ENCODE data around the gene SOHLH1. TPM values are rescaled to one million over a fixed set of nuclear protein-coding genes. Genes with fewer than 3 reads are reported as not detected.
A peak's percentile ranks its signal among the peaks of the same experiment; 100 is the strongest.

SOHLH1 gene
- total and polyA plus RNA-seq, 2 experiments from 2014 or later, result not detected

DNA sequence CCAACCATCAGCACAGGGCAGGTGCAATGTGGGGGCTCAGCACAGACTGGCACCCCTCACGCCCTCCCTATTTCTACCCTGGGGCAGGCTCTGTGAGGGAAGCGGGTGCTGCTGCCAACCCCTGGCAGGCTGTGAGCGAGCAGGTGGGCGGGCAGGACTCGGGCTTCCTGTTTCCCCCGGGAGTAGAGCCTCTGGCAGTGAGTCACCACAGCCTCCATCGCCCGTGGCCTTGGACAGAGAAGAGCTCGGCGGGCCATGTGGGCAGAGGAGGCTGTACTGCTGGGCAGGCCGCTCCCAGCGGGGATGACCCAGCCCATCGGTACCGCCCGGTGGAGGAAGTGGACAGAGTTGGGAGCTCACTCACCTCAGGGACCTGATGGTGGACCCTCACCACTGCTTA, 19.3 kb upstream of the SOHLH1 start:
- Histone ChIP-seq H3K4me3 (no peak overlapping the region), H3K27me3 (peaks cover 47% of the 10 kb centered on the region), H3K36me3 (no peaks in the 10 kb centered on the region), H3K9me3 (ENCODE audit: low read depth) (no peaks in the 10 kb centered on the region), H3K4me1 (ENCODE audit: low read depth) (no peaks in the 10 kb centered on the region), H3K27ac (no peak overlapping the region)
- DNase-seq (ENCODE audit: low read depth in 1 of 2, low spot score in 1 of 2), result peak in 1 of 2 donors; percentile 40
- TF ChIP-seq, protein P1, sequence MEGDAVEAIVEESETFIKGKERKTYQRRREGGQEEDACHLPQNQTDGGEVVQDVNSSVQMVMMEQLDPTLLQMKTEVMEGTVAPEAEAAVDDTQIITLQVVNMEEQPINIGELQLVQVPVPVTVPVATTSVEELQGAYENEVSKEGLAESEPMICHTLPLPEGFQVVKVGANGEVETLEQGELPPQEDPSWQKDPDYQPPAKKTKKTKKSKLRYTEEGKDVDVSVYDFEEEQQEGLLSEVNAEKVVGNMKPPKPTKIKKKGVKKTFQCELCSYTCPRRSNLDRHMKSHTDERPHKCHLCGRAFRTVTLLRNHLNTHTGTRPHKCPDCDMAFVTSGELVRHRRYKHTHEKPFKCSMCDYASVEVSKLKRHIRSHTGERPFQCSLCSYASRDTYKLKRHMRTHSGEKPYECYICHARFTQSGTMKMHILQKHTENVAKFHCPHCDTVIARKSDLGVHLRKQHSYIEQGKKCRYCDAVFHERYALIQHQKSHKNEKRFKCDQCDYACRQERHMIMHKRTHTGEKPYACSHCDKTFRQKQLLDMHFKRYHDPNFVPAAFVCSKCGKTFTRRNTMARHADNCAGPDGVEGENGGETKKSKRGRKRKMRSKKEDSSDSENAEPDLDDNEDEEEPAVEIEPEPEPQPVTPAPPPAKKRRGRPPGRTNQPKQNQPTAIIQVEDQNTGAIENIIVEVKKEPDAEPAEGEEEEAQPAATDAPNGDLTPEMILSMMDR (IDR thresholded peaks at IDR 0.05; ENCODE audit: low read depth, low read length), result no peak

DNA sequence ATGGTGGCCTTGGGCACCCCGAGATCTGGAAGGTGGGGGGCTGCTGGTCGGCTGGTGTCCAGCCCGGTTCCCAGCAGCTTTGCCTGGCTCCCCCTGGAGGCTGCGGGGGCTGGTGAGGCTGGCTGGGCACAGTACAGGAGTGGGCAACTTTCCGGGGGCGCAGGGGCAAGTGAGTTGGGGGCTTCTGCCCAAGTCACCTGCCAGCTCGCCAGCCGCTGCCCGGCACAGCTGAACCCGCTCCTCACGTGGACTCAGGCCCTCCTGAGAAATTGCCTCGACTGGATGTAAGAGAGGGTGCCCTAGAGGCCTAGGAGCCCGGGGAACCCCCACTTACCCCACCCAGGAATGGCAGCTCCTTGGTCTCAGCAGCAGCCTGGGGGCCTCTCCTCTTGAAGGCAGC, 18.1 kb upstream of the SOHLH1 start:
- H3K9me3 ChIP-seq (ENCODE audit: low read depth), result no peaks in the 10 kb centered on the region
- no peak for DNase-seq (ENCODE audit: low read depth in 1 of 2, low spot score in 1 of 2)
- H3K4me3 ChIP-seq, result no peak overlapping the region
- peaks cover 59% of the 10 kb centered on the region for H3K27me3 ChIP-seq
- no peak overlapping the region for H3K27ac ChIP-seq
- TF ChIP-seq, protein P1 (IDR thresholded peaks at IDR 0.05; ENCODE audit: low read depth, low read length), result no peak
- H3K36me3 ChIP-seq, result no peaks in the 10 kb centered on the region
- no peaks in the 10 kb centered on the region for H3K4me1 ChIP-seq (ENCODE audit: low read depth)

- TF ChIP-seq, protein P1 (IDR thresholded peaks at IDR 0.05; ENCODE audit: low read depth, low read length), result no peak
- H3K27me3 ChIP-seq, result peaks cover 73% of the 10 kb centered on the region
- H3K9me3 ChIP-seq (ENCODE audit: low read depth), result no peaks in the 10 kb centered on the region
- no peaks in the 10 kb centered on the region for H3K36me3 ChIP-seq
- H3K4me3 ChIP-seq, result no peak overlapping the region
- H3K4me1 ChIP-seq (ENCODE audit: low read depth), result no peaks in the 10 kb centered on the region
- no peak overlapping the region for H3K27ac ChIP-seq
- DNase-seq (ENCODE audit: low read depth in 1 of 2, low spot score in 1 of 2), result no peak
Measured at GRCh38 chr9:135716045-135716444, 16.8 kb upstream of the SOHLH1 start.

- Histone ChIP-seq H3K27ac (no peak overlapping the region), H3K27me3 (peaks cover 82% of the 10 kb centered on the region), H3K36me3 (no peaks in the 10 kb centered on the region), H3K4me1 (ENCODE audit: low read depth) (no peaks in the 10 kb centered on the region), H3K4me3 (no peak overlapping the region), H3K9me3 (ENCODE audit: low read depth) (no peaks in the 10 kb centered on the region)
- TF ChIP-seq, protein P1 (IDR thresholded peaks at IDR 0.05; ENCODE audit: low read depth, low read length), result no peak
- no peak for DNase-seq (ENCODE audit: low read depth in 1 of 2, low spot score in 1 of 2)
Measured at GRCh38 chr9:135715056-135715595, 15.8 kb upstream of the SOHLH1 start.

- DNase-seq (ENCODE audit: low read depth in 1 of 2, low spot score in 1 of 2), result peak in 1 of 2 donors; percentile 73
- Histone ChIP-seq H3K4me1 (ENCODE audit: low read depth) (no peaks in the 10 kb centered on the region), H3K36me3 (no peaks in the 10 kb centered on the region), H3K27me3 (peaks cover 88% of the 10 kb centered on the region), H3K27ac (no peak overlapping the region), H3K4me3 (peak overlapping the region; percentile 18), H3K9me3 (ENCODE audit: low read depth) (no peaks in the 10 kb centered on the region)
- TF ChIP-seq, protein P1 (IDR thresholded peaks at IDR 0.05; ENCODE audit: low read depth, low read length), result no peak
Measured at GRCh38 chr9:135714242-135715055, 15.2 kb upstream of the SOHLH1 start.

Data from cardiac muscle cell (in vitro differentiated cells and primary cell).